ENCODE data around the gene PPP4C.

GRCh38 chr16:30090610-30091331, 15.0 kb downstream of the PPP4C start:
- TF ChIP-seq, protein P1, sequence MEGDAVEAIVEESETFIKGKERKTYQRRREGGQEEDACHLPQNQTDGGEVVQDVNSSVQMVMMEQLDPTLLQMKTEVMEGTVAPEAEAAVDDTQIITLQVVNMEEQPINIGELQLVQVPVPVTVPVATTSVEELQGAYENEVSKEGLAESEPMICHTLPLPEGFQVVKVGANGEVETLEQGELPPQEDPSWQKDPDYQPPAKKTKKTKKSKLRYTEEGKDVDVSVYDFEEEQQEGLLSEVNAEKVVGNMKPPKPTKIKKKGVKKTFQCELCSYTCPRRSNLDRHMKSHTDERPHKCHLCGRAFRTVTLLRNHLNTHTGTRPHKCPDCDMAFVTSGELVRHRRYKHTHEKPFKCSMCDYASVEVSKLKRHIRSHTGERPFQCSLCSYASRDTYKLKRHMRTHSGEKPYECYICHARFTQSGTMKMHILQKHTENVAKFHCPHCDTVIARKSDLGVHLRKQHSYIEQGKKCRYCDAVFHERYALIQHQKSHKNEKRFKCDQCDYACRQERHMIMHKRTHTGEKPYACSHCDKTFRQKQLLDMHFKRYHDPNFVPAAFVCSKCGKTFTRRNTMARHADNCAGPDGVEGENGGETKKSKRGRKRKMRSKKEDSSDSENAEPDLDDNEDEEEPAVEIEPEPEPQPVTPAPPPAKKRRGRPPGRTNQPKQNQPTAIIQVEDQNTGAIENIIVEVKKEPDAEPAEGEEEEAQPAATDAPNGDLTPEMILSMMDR (IDR thresholded peaks at IDR 0.05; ENCODE audit: low read depth, low read length) = no peak
- no peak for TF ChIP-seq EZH2phosphoT487 (IDR thresholded peaks at IDR 0.05; ENCODE audit: low read depth)
